GM18517 (cell line): ENCODE results near the gene UTS2B.

ENCODE experiments used
- ATAC-seq: cut with Tn5 transposase; IDR thresholded peaks from one replicate; pipeline ENCODE4 v1.9.1; 2021; ENCODE audit warnings: mild to moderate bottlenecking, moderate library complexity; ENCODE audit not compliant: unreplicated experiment

Gene UTS2B

GRCh38 chr3:191353022-191353777, 22.9 kb upstream of the UTS2B start:
- peak; percentile 40 for ATAC-seq

- no peak for ATAC-seq
Measured at GRCh38 chr3:191352014-191352413, 21.7 kb upstream of the UTS2B start.

GRCh38 chr3:191350396-191351090, 20.2 kb upstream of the UTS2B start:
- ATAC-seq = no peak

GRCh38 chr3:191348098-191348497, 17.8 kb upstream of the UTS2B start:
- no peak for ATAC-seq

GRCh38 chr3:191347228-191347627, 16.9 kb upstream of the UTS2B start:
- no peak for ATAC-seq

- ATAC-seq = no peak
Measured at GRCh38 chr3:191345334-191345733, 15.0 kb upstream of the UTS2B start.

GRCh38 chr3:191343913-191344312, 13.6 kb upstream of the UTS2B start:
- no peak for ATAC-seq

- no peak for ATAC-seq
Measured at GRCh38 chr3:191343115-191343514, 12.8 kb upstream of the UTS2B start.

GRCh38 chr3:191342411-191342810, 12.1 kb upstream of the UTS2B start:
- no peak for ATAC-seq

- no peak for ATAC-seq
Measured at GRCh38 chr3:191342006-191342405, 11.7 kb upstream of the UTS2B start.

- ATAC-seq = no peak
Measured at GRCh38 chr3:191340966-191341365, 10.6 kb upstream of the UTS2B start.

GRCh38 chr3:191340351-191340750, 10.0 kb upstream of the UTS2B start:
- ATAC-seq = no peak

- ATAC-seq = no peak
Measured at GRCh38 chr3:191339316-191339917, 9.1 kb upstream of the UTS2B start.

- ATAC-seq = no peak
Measured at GRCh38 chr3:191338177-191338488, 7.8 kb upstream of the UTS2B start.

GRCh38 chr3:191336833-191337232, 6.5 kb upstream of the UTS2B start:
- no peak for ATAC-seq

- ATAC-seq = no peak
Measured at GRCh38 chr3:191334346-191334893, 4.1 kb upstream of the UTS2B start.

GRCh38 chr3:191333298-191333880, 3.1 kb upstream of the UTS2B start:
- no peak for ATAC-seq

GRCh38 chr3:191331388-191331787, 1.1 kb upstream of the UTS2B start:
- no peak for ATAC-seq

GRCh38 chr3:191330530-191331048, 263 bp upstream of the UTS2B start:
- ATAC-seq = no peak

GRCh38 chr3:191328962-191329653, 1.2 kb downstream of the UTS2B start, which contains the start of gene CCDC50:
Gene CCDC50, plus strand, starts transcription at chr3:191329394. Its CDS starts 281 bp downstream, at chr3:191329675.
- ATAC-seq = peak; percentile 74
